GM12878 (cell line): Measurements from ENCODE around the gene FNDC3B.

Experiments
- CHD2 ChIP-seq: IDR thresholded peaks from 2 replicates; pipeline ENCODE4 v1.6.1; 2011; ENCODE audit warnings: low read depth, low read length, improper control_type of control experiment, borderline replicate concordance
- TF ChIP-seq, protein P1 (sequence below), 3 experiments: IDR thresholded peaks in 2 of 3; conservative IDR thresholded peaks in 1 of 3; 2 replicates each; pipeline ENCODE4 v1.5.1; 2011; ENCODE audit warnings: low read depth in 3 of 3, low read length in 3 of 3, mild to moderate bottlenecking in 3 of 3, control low read depth in 2 of 3, moderate library complexity in 2 of 3, inconsistent platforms in 1 of 3, mixed read lengths in 1 of 3; ENCODE audit not compliant: control insufficient read depth in 2 of 3, insufficient read depth in 1 of 3; ENCODE audit errors: extremely low read depth in 1 of 3

DNA sequence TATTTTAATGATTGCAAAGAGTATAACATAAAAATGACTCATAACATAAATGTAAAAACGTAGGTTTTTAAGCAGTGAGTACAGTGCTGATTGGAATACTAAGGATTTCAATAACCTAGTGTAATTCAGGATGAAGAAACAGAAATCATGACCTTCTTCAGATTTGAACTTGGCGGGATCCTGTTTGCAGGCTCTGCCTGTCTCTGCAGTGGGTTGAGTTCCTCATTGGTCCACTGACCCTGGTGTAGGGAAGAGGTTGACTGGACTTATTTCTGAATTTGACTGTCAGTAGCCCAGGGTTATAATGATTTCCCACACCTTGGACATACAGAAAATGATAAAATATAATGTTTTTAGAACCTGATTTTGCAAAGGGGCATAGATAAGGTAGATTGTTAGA, 171.7 kb downstream of the FNDC3B start:
- no peak for TF ChIP-seq CHD2
- TF ChIP-seq, protein P1, sequence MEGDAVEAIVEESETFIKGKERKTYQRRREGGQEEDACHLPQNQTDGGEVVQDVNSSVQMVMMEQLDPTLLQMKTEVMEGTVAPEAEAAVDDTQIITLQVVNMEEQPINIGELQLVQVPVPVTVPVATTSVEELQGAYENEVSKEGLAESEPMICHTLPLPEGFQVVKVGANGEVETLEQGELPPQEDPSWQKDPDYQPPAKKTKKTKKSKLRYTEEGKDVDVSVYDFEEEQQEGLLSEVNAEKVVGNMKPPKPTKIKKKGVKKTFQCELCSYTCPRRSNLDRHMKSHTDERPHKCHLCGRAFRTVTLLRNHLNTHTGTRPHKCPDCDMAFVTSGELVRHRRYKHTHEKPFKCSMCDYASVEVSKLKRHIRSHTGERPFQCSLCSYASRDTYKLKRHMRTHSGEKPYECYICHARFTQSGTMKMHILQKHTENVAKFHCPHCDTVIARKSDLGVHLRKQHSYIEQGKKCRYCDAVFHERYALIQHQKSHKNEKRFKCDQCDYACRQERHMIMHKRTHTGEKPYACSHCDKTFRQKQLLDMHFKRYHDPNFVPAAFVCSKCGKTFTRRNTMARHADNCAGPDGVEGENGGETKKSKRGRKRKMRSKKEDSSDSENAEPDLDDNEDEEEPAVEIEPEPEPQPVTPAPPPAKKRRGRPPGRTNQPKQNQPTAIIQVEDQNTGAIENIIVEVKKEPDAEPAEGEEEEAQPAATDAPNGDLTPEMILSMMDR (IDR thresholded peaks at IDR 0.05 in 2 of 3, conservative IDR thresholded peaks at IDR 0.05 in 1 of 3; ENCODE audit: control insufficient read depth in 2 of 3, extremely low read depth in 1 of 3, insufficient read depth in 1 of 3, low read depth in 3 of 3, low read length in 3 of 3): no peak
